Activated T-cell treated with anti-CD3 and anti-CD28 coated beads, Interleukin-2, amount 50 U/mL, for 1 hour (primary cell): Measurements from ENCODE around the gene SGF29.
"Not testable (repeated sequence)": the region's sequence is repeated elsewhere in the genome, so short reads cannot be mapped to it uniquely, and the experiment has no call there.

Experiments
- DNase-seq: peaks from one replicate; pipeline ENCODE4 v3.0.0-alpha.2; 2020

SGF29 gene

GRCh38 chr16:28596840-28597691 lies 43.3 kb downstream of the SGF29 start, which contains the start of gene SULT1A2:
TSS of gene SULT1A2 (minus strand) at chr16:28597050. CDS start at chr16:28595930, 1,120 bp downstream.
- DNase-seq: no peak

- DNase-seq: no peak
Measured at GRCh38 chr16:28597692-28598261, 44.1 kb downstream of the SGF29 start.

GRCh38 chr16:28599377-28600285 lies 45.9 kb downstream of the SGF29 start:
- DNase-seq: not testable (repeated sequence)

GRCh38 chr16:28600965-28601364 lies 47.2 kb downstream of the SGF29 start:
- not testable (repeated sequence) for DNase-seq

GRCh38 chr16:28601589-28601988 lies 47.9 kb downstream of the SGF29 start:
- not testable (repeated sequence) for DNase-seq

- DNase-seq: not testable (repeated sequence)
Measured at GRCh38 chr16:28602062-28602461, 48.3 kb downstream of the SGF29 start.

GRCh38 chr16:28602529-28602928 lies 48.8 kb downstream of the SGF29 start:
- no peak for DNase-seq

GRCh38 chr16:28603381-28604185 lies 49.9 kb downstream of the SGF29 start:
- no peak for DNase-seq

GRCh38 chr16:28604186-28604565 lies 50.5 kb downstream of the SGF29 start:
- DNase-seq: no peak

GRCh38 chr16:28606291-28607115 lies 52.8 kb downstream of the SGF29 start:
- DNase-seq: no peak

GRCh38 chr16:28607116-28607623 lies 53.5 kb downstream of the SGF29 start:
- DNase-seq: no peak

GRCh38 chr16:28607681-28608495 lies 54.2 kb downstream of the SGF29 start:
- not testable (repeated sequence) for DNase-seq

GRCh38 chr16:28608496-28608808 lies 54.7 kb downstream of the SGF29 start:
- DNase-seq: not testable (repeated sequence)

GRCh38 chr16:28608867-28609596 lies 55.3 kb downstream of the SGF29 start:
- not testable (repeated sequence) for DNase-seq

- no peak for DNase-seq
Measured at GRCh38 chr16:28609631-28610594, 56.2 kb downstream of the SGF29 start, which contains the start of gene SULT1A1. TSS of gene SULT1A1 (minus strand) at chr16:28610044. CDS start at chr16:28608855, 1,189 bp downstream.

- no peak for DNase-seq
Measured at GRCh38 chr16:28610595-28611191, 57.0 kb downstream of the SGF29 start.

- DNase-seq: not testable (repeated sequence)
Measured at GRCh38 chr16:28612359-28613280, 58.9 kb downstream of the SGF29 start.
